ENCODE measurements around the gene RPS29. TPM values are rescaled to one million over a fixed set of nuclear protein-coding genes. Genes with fewer than 3 reads are reported as not detected.

The RPS29 gene
- total and polyA plus RNA-seq, 9 of the 15 experiments (the other 6 are each of a cell fraction or from before 2014, with no cell fraction given), result 1,545 to 5,012 (median 2,448) TPM

- TF ChIP-seq CGGBP1 (CRISPR knock-in tag; IDR thresholded peaks at IDR 0.05) (0 out of 2 replicates have a peak, but pooled peaks have one; percentile 56), HMGXB4 (CRISPR knock-in tag; IDR thresholded peaks at IDR 0.05) (peak; percentile 50; the same call in 1 of the 2 replicates), ELF1 (tag; IDR thresholded peaks at IDR 0.05) (no peak), POLR2AphosphoS5 (IDR thresholded peaks at IDR 0.05; ENCODE audit: control insufficient read depth, insufficient read depth, low read depth, low read length) (peak; percentile 91), PHB2 (IDR thresholded peaks at IDR 0.05; ENCODE audit: low read depth) (no peak), NCOA4 (IDR thresholded peaks at IDR 0.05; ENCODE audit: partially characterized antibody) (no peak), ZBTB2 (IDR thresholded peaks at IDR 0.05) (peak; percentile 92), PRMT5 (CRISPR knock-in tag; IDR thresholded peaks at IDR 0.05) (no peak), ZNF253 (CRISPR knock-in tag; conservative IDR thresholded peaks at IDR 0.05) (no peak), GABPA (tag; conservative IDR thresholded peaks at IDR 0.05; ENCODE audit: low read depth) (peak; percentile 39; the same call in 1 of the 2 replicates), NBN (IDR thresholded peaks at IDR 0.05; ENCODE audit: low read depth) (peak; percentile 99), ZNF592 (IDR thresholded peaks at IDR 0.05) (peak; percentile 22; the same call in 1 of the 2 replicates), ZNF174 (CRISPR knock-in tag; IDR thresholded peaks at IDR 0.05) (no peak), PPARD (CRISPR knock-in tag; IDR thresholded peaks at IDR 0.05) (no peak), ZNF282 (CRISPR knock-in tag; IDR thresholded peaks at IDR 0.05) (no peak), NR2C2 (CRISPR knock-in tag; IDR thresholded peaks at IDR 0.05) (no peak; the same call in 1 of the 2 replicates), NR2C2 (tag; IDR thresholded peaks at IDR 0.05) (peak; percentile 56; the same call in 1 of the 2 replicates), MYC (IDR thresholded peaks at IDR 0.05; ENCODE audit: low read depth, low read length) (peak; percentile 75), MYC (CRISPR knock-in tag; IDR thresholded peaks at IDR 0.05; ENCODE audit: borderline replicate concordance, low read depth) (peak; percentile 96)
- TF ChIP-seq, protein P1, sequence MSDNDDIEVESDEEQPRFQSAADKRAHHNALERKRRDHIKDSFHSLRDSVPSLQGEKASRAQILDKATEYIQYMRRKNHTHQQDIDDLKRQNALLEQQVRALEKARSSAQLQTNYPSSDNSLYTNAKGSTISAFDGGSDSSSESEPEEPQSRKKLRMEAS (CRISPR knock-in tag; IDR thresholded peaks at IDR 0.05), result peak; percentile 78
Measured at GRCh38 chr14:49585803-49586672, at the start of gene RPS29 (continued).
